HG03196 (cell line): ENCODE measurements around the gene CHRND.

Experiments used
- ATAC-seq: cut with Tn5 transposase; IDR thresholded peaks from one replicate; pipeline ENCODE4 v1.9.1; 2021; ENCODE audit not compliant: unreplicated experiment

Gene CHRND

DNA sequence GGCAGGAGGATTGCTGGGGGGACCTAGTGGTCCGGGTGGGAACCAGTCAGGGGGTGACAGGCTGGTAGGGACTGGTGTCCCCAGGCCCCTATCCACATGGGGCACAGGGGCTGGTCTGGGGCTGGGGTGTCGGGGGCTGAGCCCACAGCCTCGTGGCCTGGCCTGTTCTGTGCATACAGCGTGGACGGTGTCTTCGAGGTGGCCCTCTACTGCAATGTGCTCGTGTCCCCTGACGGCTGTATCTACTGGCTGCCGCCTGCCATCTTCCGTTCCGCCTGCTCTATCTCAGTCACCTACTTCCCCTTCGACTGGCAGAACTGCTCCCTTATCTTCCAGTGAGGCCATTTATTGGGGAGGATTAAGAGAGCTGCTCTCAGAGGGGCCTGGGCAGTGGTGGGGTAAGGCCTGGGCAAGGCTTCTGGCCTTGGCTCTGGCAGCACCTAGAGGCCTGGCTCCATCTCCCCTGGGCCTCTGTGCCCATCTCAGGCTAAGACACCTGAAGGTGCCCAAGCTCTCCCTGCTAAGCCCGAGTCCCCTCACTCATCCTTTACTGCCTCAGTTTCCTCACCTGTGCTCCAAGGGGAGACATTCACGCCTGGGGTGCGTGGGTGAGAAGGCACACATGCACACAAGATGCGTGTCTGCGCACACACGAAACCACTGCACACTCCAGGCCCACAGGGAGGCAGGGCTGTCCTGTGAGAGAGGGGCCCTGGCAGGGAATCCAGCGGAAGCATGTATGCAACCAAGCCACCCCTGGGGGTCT lies 15.4 kb downstream of the CHRND start:
- ATAC-seq = no peak

DNA sequence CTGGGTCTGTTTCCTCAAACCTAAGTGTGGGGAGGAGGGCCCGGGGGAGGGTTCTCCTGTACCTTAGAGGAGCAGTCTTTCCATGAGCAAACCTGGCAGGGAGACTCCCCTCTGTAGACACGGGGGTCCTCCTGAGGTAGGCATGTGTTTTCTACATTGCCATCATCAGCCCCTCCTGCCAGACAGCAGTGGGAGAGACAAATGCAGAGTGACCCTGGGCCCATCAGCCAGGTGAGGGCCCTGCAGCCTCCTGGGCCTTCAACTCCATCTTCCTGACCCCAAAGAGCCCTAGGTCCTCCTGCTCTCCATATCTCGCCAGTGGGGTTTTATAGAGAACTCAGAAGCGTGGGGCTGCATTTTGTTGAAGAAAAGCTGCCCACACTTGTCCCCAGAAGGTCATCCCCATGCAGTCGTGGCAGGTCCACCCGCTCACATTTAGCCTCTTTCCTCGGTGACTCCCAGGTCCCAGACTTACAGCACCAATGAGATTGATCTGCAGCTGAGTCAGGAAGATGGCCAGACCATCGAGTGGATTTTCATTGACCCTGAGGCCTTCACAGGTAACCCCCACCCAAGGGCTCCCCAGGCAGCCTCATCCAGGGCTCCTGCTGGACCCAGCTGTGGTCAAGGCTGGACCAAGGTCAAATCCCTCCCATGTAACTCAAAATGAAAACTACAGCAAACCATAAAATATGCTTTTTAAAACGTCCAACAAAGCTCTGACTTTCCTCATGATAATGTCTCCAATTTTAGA lies 16.2 kb downstream of the CHRND start:
- no peak for ATAC-seq

DNA sequence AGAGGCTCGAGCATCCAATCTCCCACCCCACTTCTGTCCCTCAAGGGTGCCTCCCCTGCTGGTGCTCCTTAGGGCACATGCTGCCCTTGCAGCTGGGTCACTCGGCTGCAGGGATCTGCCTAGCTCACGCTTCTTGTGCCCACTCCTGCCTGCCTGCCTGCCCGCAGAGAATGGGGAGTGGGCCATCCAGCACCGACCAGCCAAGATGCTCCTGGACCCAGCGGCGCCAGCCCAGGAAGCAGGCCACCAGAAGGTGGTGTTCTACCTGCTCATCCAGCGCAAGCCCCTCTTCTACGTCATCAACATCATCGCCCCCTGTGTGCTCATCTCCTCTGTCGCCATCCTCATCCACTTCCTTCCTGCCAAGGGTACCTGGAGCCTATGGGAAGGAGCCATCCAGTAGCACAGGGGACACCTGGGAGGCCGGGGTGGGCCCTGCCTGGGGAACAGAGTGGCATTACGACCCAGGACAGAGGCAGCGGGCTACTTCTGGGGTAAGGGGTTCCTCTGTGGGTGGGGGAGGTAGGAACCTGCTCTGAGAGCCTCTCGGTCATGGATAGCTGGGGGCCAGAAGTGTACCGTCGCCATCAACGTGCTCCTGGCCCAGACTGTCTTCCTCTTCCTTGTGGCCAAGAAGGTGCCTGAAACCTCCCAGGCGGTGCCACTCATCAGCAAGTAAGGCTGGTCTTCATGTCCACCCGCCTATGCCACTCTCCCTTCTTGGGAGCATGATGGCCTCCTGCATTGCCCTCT lies 16.9 kb downstream of the CHRND start:
- no peak for ATAC-seq

DNA sequence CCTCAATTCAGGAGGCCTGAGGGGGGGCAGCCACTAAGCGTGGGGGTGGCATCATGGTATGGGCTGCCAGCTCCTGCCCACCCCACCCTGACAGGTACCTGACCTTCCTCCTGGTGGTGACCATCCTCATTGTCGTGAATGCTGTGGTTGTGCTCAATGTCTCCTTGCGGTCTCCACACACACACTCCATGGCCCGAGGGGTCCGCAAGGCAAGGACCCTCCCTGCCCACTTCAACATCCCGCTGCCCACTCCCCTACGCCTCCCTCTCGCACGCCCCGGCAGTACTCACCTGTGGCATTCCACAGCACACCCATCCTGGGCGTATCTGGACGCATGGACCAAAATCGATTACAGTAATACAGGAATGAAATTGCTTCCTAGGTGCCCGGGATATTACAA lies 17.5 kb downstream of the CHRND start:
- ATAC-seq = no peak

DNA sequence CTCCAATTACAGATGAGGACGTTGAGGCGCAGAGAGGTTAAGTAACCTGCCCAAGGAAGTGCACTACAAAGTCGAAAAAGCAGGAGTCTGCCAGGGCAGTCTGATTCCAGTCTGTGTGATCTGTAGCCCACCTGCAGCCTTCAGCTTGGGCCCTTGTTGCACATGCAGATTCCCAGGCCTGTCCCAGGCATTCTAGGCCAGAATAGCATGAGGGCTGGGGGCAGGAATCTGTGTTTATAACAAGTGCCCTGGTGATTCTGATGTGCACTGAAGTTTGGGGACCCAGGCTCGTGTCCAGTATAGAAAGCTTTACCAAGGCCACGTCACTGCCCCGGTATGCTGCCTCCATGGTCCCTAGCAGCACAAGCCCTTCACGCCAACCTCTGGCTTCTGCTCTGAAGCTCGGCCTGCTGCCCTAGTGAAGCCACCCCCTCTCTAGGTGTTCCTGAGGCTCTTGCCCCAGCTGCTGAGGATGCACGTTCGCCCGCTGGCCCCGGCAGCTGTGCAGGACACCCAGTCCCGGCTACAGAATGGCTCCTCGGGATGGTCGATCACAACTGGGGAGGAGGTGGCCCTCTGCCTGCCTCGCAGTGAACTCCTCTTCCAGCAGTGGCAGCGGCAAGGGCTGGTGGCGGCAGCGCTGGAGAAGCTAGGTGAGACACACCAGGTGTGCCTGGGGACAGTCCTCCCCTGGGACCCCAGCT lies 18.1 kb downstream of the CHRND start:
- no peak for ATAC-seq

DNA sequence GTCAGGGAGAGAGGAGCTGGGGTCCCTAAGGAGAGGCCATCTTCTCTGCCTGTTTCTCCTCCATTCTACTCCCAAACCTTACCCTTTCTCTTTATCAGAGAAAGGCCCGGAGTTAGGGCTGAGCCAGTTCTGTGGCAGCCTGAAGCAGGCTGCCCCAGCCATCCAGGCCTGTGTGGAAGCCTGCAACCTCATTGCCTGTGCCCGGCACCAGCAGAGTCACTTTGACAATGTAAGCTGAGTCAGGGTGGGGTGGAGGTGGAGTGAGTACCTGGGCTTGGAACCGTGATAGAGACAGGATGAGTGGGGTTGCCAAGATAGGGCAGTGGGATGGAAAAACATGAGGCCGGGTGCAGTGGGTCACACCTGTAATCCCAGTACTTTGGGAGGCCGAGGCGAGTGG lies 18.7 kb downstream of the CHRND start:
- no peak for ATAC-seq

DNA sequence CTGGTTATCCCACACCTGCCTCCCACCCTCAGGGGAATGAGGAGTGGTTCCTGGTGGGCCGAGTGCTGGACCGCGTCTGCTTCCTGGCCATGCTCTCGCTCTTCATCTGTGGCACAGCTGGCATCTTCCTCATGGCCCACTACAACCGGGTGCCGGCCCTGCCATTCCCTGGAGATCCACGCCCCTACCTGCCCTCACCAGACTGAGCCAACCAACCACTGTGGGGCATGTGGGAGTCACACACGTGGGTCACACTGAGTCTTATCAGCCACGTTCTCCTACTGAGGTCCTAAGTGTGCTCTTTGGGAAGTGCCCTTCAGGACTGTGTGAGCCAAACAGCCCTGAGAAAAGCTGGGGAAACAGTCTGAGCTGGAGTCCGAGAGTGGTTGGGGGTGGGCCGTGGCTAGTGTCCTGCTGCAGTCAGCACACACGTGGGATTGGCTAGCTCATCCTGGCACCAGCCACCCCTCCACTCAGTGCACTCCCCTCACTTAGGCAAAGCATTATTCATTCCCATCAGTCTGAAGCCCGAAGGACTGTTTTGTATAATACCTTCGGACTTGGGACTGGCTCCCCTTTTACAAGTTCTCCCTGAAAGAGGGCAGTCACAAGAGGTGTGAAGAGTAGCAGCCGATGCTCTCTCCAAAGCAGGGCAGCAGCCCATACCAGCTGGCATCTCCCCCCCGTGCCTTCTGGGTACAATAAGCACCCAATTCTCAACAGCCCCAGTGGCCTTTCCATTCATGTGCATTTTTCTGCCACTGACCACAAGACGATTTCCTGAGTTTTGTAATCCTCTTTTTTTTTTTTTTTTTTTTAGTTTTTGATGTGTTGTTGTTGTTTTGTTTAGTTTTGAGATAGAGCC lies 19.8 kb downstream of the CHRND start:
- ATAC-seq = no peak

DNA sequence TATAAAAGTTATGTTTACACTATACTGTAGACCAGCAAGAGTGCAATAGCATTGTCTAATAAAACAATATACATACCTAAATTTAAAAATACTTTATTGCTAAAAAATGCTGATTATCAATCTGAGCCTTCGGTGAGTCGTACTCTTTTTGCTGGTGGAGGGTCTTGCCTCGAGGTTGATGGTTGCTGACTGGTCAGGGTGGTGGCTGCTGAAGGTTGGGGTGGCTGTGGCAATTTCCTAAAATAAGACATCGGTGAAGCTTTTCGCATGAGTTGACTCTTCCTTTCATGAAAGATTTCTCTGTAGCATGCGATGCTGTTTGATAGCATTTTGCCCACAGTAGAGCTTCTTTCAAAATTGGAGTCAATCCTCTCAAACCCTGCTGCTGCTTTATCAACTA lies 22.0 kb downstream of the CHRND start:
- no peak for ATAC-seq

DNA sequence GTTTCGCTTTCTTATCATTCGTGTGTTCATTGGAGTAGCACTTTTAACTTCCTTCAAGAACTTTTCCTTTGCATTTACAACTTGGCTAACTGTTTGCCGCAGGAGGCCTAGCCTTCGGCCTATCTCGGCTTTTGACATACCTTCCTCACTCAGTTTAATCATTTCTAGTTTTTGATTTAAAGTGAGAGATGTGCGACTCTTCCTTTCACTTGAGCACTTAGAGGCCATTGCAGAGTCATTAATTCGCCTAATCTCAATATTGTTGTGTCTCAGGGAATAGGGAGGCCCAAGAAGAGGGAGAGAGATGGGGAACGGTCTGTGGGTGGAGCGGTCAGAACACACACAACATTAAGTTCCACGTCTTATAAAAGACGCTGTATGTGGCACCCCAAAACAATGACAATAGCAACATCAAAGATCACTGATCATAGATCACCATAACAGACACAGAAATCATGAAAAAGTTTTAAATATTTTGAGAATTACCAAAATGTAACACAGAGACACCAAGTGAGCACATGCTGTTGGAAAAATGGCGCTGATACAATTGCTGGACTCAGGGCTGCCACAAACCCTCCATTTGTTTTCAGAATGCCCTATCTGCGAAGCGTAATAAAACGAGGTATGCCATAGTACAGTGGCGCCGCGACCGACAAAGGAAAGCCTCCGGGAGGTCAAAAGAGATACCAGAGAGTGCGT lies 23.8 kb downstream of the CHRND start:
- no peak for ATAC-seq

DNA sequence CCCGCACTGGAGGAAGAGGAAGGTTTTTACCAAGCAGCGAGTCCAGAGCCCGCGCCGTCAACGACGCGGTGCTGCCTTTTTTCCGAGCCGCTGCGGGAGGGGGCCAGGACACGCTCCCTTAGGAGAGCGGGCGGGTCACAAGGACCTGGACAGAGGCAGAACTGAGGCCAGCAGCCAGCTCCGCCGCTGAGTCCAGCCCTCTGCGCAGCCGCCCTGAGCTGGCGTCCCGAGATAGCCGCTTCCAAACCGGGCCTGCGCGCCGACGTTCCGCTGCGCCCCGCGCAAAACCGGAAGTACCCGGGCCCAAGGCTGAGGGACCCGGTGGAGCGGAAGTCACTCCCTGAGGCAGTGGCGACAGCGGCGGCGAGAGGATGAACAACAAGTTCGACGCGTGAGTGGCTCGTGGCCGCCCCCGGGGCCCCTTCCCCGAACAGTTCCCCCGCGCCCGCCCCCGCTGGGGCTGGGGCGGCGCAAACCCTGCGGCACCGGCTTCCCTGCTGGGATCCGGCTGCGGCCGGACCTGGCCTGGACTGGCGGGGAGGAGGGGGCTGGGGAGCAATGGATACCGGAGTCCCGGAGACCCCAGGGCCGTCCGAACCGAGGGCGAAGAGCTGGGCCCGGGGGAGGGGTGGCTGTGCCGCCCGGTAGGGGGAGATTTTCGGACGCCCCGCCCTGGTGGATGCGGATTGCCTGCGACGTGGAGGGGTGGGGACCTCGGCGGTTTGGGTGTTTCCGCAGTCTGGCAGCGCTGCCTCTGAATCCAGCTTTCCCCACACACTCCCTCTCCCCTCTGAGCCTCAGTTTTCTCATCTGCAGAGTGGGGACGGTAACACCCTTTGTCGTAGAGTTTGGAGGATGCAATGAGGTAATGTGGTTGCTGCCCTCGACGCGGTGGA lies 24.6 kb downstream of the CHRND start, which contains the start of the genes EIF4E2 and TIGD1:
Gene EIF4E2 (plus strand): TSS at position 336 of the 896 bp plus-strand sequence. CDS start 36 bp downstream, at position 372.
Gene TIGD1 (minus strand): TSS at position 204 of the 896 bp plus-strand sequence. CDS start 675 bp downstream, outside the sequence.
- ATAC-seq = peak; percentile 93

DNA sequence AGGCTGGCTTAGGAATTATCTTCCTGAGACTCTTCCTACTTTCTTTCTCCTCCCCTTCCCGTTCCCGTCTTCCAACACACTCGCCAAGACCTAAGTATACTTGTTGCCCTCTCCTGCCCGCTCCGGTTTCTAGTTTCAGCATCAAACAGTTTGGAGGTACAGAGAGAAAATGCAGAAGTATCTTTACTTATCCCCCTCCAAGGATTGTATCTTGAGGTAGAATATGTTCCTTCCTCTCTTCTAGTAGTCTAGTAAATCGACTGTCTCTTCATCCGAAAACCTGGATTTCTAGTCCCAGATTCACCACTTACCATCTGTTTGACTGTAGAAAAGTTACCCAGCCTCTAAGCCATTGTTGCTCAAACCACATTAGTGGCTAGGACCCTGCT lies 25.3 kb downstream of the CHRND start:
- ATAC-seq = no peak

DNA sequence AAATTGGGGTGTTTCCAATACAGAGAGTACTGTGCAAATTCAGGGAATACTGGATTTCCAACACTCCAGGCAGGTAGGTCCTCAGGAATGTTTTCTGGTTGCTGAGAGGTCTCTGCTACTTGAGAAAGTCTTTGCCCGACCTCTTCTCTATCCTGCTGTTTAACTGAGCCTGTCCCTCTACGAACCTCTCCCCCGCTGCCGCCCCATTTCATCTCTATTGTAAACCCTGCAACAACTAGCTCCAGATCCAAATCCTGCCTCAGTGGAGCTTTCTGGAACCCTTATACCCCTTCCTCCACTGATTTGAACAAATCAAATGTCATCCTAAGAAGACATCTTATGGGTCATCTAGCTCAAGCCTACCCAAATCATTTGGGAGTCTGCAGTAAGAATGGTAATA lies 25.8 kb downstream of the CHRND start:
- ATAC-seq = no peak

DNA sequence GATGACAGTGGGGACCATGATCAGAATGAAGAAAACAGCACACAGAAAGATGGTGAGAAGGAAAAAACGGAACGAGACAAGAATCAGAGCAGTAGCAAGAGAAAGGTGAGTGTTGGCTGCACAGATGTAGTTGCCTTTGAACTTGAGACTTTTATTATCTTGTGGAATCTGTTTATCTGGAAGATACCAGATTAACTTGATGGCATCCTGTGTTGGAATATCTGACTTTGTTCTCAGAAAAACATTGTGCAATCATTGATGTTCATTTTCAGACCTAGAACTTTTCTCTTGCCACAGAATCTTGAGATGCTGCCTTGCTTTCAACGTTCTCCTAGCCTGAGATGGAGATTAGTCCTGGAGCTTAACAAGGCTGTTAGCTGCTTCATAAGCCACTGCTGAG lies 30.5 kb downstream of the CHRND start:
- no peak for ATAC-seq

DNA sequence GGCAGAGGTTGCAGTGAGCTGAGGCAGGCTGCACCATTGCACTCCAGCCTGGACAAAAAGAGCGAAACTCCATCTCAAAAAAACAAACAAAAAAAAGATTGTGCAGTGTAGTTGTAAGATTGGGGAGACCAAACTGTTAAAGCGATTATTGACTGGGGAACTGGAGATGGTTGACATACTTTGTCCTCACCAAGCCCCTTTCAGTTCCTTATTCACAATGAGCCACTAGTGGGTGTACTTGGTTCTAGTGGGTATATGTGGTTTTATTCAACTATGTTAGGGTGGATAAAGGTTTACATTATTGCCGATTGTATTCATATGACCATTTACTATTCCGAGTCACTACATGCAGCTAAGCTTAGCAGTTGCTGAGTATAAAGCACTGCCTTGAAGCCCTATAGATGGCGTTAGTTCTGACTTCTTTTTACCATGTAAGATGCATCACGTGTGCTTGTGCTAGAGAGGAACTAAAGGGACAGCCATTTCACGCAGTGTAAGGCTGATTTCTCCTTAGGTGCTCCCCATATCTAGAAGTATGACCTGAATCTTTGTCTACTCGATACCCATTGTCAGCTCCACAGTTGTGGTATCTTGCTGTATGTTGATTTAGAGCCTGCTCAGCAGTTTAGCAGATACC lies 36.7 kb downstream of the CHRND start:
- no peak for ATAC-seq

DNA sequence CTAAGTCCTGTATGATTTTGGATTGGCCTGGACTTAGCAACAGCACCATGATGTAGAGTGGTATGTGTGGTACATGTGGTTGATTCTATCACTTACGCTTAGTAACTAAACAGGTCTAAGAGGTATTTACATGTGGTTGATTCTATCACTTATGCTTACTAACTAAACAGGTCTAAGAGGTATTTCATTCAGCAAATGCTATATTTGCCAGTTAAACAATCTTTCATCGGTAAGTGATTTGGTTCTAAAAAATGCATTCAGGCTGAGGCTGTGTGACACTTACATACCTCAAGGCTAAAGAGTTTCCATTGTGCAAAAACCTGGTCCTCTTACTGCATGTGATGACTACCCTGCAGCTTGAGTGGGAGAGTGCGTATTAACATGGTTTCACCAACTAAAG lies 37.6 kb downstream of the CHRND start:
- ATAC-seq = no peak

DNA sequence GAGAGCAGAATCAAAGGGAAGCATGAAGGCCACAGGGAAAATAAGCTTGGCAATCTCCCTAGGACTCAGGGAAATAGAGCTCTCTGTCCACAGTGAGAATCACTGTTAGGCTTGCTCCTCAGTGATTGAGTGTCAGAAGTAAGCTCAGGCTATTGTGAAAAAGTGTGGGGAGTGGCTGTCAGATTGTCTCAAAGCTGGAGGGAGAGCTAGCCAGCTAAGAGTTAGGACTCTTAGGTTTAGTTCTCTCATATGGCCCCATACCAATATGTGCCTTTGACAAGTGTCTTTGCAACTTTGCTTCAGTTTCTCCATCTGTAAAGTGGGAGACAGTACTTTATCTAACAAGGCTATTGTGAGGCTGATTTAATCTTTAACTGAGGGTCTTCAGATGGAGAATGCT lies 41.8 kb downstream of the CHRND start:
- no peak for ATAC-seq

DNA sequence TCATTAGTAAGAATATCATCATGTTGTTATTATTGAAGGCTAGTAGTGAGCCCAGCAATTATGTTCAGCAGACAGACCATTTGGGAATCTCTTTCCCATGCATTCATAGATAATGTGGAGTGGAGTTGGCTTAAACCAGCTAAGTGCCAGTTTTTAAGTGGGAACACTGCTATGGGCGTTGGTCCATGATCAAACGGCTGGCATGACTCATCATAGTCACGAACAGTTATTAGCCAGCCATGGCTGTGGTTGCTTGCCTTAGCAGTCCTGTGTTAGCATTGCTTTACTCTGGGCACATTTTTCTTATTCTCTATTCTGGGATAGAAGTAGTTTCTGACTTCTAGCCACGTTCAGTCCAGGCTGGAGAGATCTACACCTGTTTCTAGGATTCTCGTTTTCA lies 42.2 kb downstream of the CHRND start:
- ATAC-seq = no peak

DNA sequence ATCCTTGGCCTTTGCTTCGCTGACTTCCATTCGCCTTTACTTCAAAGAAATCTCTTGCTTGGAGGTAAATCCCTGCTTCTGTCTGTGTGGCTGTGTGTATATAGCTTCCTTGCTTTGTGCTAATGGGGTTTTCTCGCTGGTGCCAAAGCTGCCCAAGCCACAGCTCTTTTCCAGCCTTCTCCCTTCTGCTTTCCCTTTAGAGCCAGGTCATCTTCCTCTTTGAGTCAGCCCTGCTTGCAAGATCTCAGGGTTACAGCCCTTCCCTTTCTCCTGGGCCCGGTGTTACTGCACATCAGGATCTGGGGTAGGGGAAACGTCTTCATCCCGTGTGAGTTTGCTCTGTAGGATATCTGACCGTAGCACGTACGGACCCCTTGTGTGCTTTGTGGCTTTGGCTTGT lies 43.6 kb downstream of the CHRND start:
- ATAC-seq = no peak
